ENCODE results near the gene EXOC3L4.

GRCh38 chr14:103104389-103104653 is 9.8 kb downstream of the EXOC3L4 start:
- TF ChIP-seq KDM4A (IDR thresholded peaks at IDR 0.05; ENCODE audit: low read depth, low read length, severe bottlenecking) (no peak), ATF3 (IDR thresholded peaks at IDR 0.05; ENCODE audit: insufficient read depth, low read depth, low read length) (no peak), POLR2AphosphoS5 (IDR thresholded peaks at IDR 0.05; ENCODE audit: low read depth, low read length) (no peak), CTCF (IDR thresholded peaks at IDR 0.05; ENCODE audit: control extremely low read depth in 1 of 3, insufficient read depth in 1 of 3, low read depth in 1 of 3, low read length in 3 of 3) (no peak), RXRA (IDR thresholded peaks at IDR 0.05; ENCODE audit: insufficient read depth, low read depth, low read length) (no peak), RNF2 (IDR thresholded peaks at IDR 0.05; ENCODE audit: borderline replicate concordance, low read depth, low read length, missing control alignments, poor library complexity, severe bottlenecking) (no peak), GTF2F1 (IDR thresholded peaks at IDR 0.05; ENCODE audit: borderline replicate concordance, low read depth, low read length) (no peak), ASH2L (IDR thresholded peaks at IDR 0.05; ENCODE audit: low read length) (no peak)

All from H1 (cell line).